Measurements from ENCODE around the gene CALD1.

Gene CALD1

GRCh38 chr7:134747326-134747725 is 32.1 kb upstream of the CALD1 start:
- no peak for DNase-seq (ENCODE audit: low read depth)
- no peak for TF ChIP-seq CTCF (IDR thresholded peaks at IDR 0.05; ENCODE audit: control insufficient read depth, insufficient read depth, low read depth, low read length, missing control alignments)
- H3K4me3 ChIP-seq (ENCODE audit: control insufficient read depth, low read depth, low read length), result no peak overlapping the region

GRCh38 chr7:134750083-134751062 is 29.1 kb upstream of the CALD1 start:
- no peak overlapping the region for H3K4me3 ChIP-seq (ENCODE audit: control insufficient read depth, low read depth, low read length)
- no peak for DNase-seq (ENCODE audit: low read depth)
- peak; percentile 72 for TF ChIP-seq CTCF (IDR thresholded peaks at IDR 0.05; ENCODE audit: control insufficient read depth, insufficient read depth, low read depth, low read length, missing control alignments)

- TF ChIP-seq CTCF (IDR thresholded peaks at IDR 0.05; ENCODE audit: control insufficient read depth, insufficient read depth, low read depth, low read length, missing control alignments), result no peak
- DNase-seq (ENCODE audit: low read depth), result no peak
- no peak overlapping the region for H3K4me3 ChIP-seq (ENCODE audit: control insufficient read depth, low read depth, low read length)
Measured at GRCh38 chr7:134752006-134752760, 27.3 kb upstream of the CALD1 start.

- H3K4me3 ChIP-seq (ENCODE audit: control insufficient read depth, low read depth, low read length), result no peak overlapping the region
- TF ChIP-seq CTCF (IDR thresholded peaks at IDR 0.05; ENCODE audit: control insufficient read depth, insufficient read depth, low read depth, low read length, missing control alignments), result peak; percentile 82
- no peak for DNase-seq (ENCODE audit: low read depth)
Measured at GRCh38 chr7:134755422-134756022, 23.9 kb upstream of the CALD1 start.

GRCh38 chr7:134757938-134758337 is 21.5 kb upstream of the CALD1 start:
- no peak for DNase-seq (ENCODE audit: low read depth)
- no peak overlapping the region for H3K4me3 ChIP-seq (ENCODE audit: control insufficient read depth, low read depth, low read length)
- no peak for TF ChIP-seq CTCF (IDR thresholded peaks at IDR 0.05; ENCODE audit: control insufficient read depth, insufficient read depth, low read depth, low read length, missing control alignments)

- no peak overlapping the region for H3K4me3 ChIP-seq (ENCODE audit: control insufficient read depth, low read depth, low read length)
- no peak for DNase-seq (ENCODE audit: low read depth)
- TF ChIP-seq CTCF (IDR thresholded peaks at IDR 0.05; ENCODE audit: control insufficient read depth, insufficient read depth, low read depth, low read length, missing control alignments), result no peak
Measured at GRCh38 chr7:134758981-134759380, 20.5 kb upstream of the CALD1 start.
